HEK293 (cell line): ENCODE results near the gene FASTK.
A peak's percentile ranks its signal among the peaks of the same experiment; 100 is the strongest.

Experiments used
- YY1 ChIP-seq: fragments of 450-650 bp; formaldehyde crosslinking; IDR thresholded peaks from 2 replicates; pipeline ENCODE4 v1.5.1; 2018; ENCODE audit warnings: missing biosample characterization, missing genetic modification characterization
- ZNF654 ChIP-seq: fragments of 450-650 bp; formaldehyde crosslinking; IDR thresholded peaks from 2 replicates; pipeline ENCODE4 v1.5.1; 2016; ENCODE audit warnings: low read depth, missing biosample characterization, missing genetic modification characterization
- ZNF660 ChIP-seq: fragments of 450-650 bp; IDR thresholded peaks from 2 replicates; pipeline ENCODE4 v1.5.1; 2018; ENCODE audit warnings: missing biosample characterization, mild to moderate bottlenecking, missing genetic modification characterization

DNA sequence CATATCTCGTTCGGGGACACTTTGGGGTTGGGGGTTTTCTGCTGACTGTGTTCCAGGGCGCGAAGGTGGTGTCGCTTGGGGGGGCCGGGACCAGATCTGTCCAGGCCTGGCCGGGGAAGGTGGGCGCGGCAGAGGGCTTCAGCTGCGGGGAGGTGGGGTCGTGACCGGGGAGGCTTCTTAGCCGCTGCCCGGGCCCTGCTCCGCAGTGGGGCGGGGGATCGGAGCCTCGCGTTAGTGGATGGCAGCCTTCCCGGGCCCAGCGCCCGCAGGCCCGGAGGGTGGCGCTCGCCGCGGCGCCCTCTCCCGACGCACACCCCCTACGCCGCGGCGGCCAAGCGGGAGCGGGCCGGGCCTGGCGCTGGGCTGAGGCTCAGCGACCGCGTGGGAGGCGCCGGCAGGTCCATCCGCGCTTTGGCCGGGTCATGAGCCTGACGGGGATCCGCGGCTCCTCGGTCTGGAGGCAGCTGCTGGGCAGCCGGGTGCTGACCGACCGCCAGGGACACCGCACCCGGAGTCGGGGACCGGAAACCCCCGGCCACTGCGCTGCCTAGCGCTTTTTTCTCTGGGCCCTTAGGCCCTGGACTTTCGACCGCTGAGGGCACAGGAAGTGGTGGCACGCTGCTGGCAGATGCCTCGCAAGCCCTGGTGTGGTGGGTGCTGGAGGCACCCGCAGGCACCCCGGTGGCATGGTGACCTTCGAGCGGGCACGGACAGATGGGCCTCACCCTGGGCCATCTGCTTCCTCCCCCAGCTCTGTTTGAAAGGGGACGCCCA lies 6.8 kb upstream of the FASTK start:
- TF ChIP-seq ZNF654 (tag by site-specific recombination) (no peak), ZNF660 (tag by site-specific recombination) (peak; percentile 36; the same call in 1 of the 2 replicates), YY1 (tag by site-specific recombination) (no peak)
